Spleen (tissue), 11 donors: ENCODE measurements around the gene CWC25. TPM values are rescaled to one million over a fixed set of nuclear protein-coding genes. Genes with fewer than 3 reads are reported as not detected.

Experiments
- DNase-seq: peaks from one replicate; pipeline ENCODE4 v3.0.0-alpha.2; 2020
- H3K27ac ChIP-seq, 8 donors: fragments of 200-600 bp; sonication (generic) in 7 of 8; 1 replicate in 4 of 8; 2 replicates in 4 of 8; pipeline versions ENCODE4 v1.5.0 to v1.8.0; 2016 to 2021; ENCODE audit warnings: inconsistent platforms in 4 of 8, mild to moderate bottlenecking in 4 of 8, moderate library complexity in 1 of 8
- H3K27me3 ChIP-seq, 7 donors: fragments of 200-600 bp; sonication (generic) in 6 of 7; replicated peaks in 1 of 7; 1 replicate in 4 of 7; 2 replicates in 3 of 7; pipeline versions ENCODE4 v1.5.0 to v1.8.0; 2016 to 2021; ENCODE audit warnings: inconsistent platforms in 3 of 7, mild to moderate bottlenecking in 1 of 7
- H3K36me3 ChIP-seq, 6 donors: fragments of 200-600 bp; sonication (generic) in 5 of 6; 1 replicate in 4 of 6; 2 replicates in 2 of 6; pipeline versions ENCODE4 v1.5.0 to v1.8.0; 2016 to 2021; ENCODE audit warnings: inconsistent platforms in 2 of 6
- H3K4me1 ChIP-seq, 6 donors: fragments of 200-600 bp; sonication (generic) in 5 of 6; 1 replicate in 3 of 6; 2 replicates in 3 of 6; pipeline versions ENCODE4 v1.5.0 to v1.8.0; 2016 to 2021; ENCODE audit warnings: inconsistent platforms in 3 of 6
- H3K4me3 ChIP-seq, 8 donors: fragments of 200-600 bp; sonication (generic) in 7 of 8; 1 replicate in 4 of 8; 2 replicates in 4 of 8; pipeline versions ENCODE4 v1.5.0 to v1.8.0; 2016 to 2021; ENCODE audit warnings: inconsistent platforms in 4 of 8, mild to moderate bottlenecking in 4 of 8, moderate library complexity in 2 of 8
- H3K9me3 ChIP-seq, 8 donors: fragments of 200-600 bp; sonication (generic) in 7 of 8; 1 replicate in 4 of 8; 2 replicates in 4 of 8; pipeline versions ENCODE4 v1.5.0 to v1.8.0; 2016 to 2021; ENCODE audit warnings: inconsistent platforms in 4 of 8
- CTCF ChIP-seq, 11 experiments: fragments of 200-600 bp in 7 of 11; fragments of 450-650 bp in 4 of 11; sonication (generic) in 4 of 11; IDR thresholded peaks in 8 of 11; conservative IDR thresholded peaks in 3 of 11; 1 replicate in 7 of 11; 2 replicates in 4 of 11; pipeline versions ENCODE4 v1.4.0 to v1.8.0; 2016 to 2021; ENCODE audit warnings: antibody characterized with exemption in 11 of 11, inconsistent platforms in 4 of 11, mild to moderate bottlenecking in 1 of 11
- POLR2A ChIP-seq, 3 donors: fragments of 450-650 bp; IDR thresholded peaks; one replicate each; pipeline ENCODE4 v1.5.1; 2017; ENCODE audit warnings: antibody characterized with exemption in 3 of 3, mild to moderate bottlenecking in 1 of 3
- POLR2AphosphoS5 ChIP-seq, 3 donors: sonication (generic); formaldehyde crosslinking; IDR thresholded peaks; one replicate each; pipeline ENCODE4 v1.5.1; 2017; ENCODE audit warnings: antibody characterized with exemption in 3 of 3
- WGBS, 5 donors: extraction: QIAGEN DNeasy Blood & Tissue Kit in 3 of 5; methylation state at CpG; one replicate each; pipeline versions ENCODE4 v1.1.5 to v1.1.7; 2013 to 2018; 5-methylcytosine and 5-hydroxymethylcytosine counted together
- intact Hi-C: fragments of 100-400 bp; cut with DNase I; formaldehyde crosslinking; loops from one replicate; pipeline ENCODE4 v1.15.0; 2023; ENCODE audit warnings: low total_unique reads
- polyA plus RNA-seq, 3 donors: library from polyadenylated mRNA; stranded (reverse); fragments of 200-250 nt; gene quantifications; one replicate each; pipeline ENCODE4 v1.2.1, GENCODE V29; 2013
- total RNA-seq, 7 donors: library from RNA; depleted of rRNA in 3 of 7; stranded (reverse); fragments of >200 nt in 3 of 7; fragmentation: NEBNext Ultra II Directional in 4 of 7; extraction: Animal tissue kit (Norgen Biotek cat#: 25700) in 4 of 7; gene quantifications; one replicate each; pipeline versions ENCODE4 v1.1.0 to v1.2.1, GENCODE V29; 2016 to 2021
- donor health status: healthy with polysubstance abuse.
- donor health status: DM: no; HTN: no; CAD: no; lungs with moderate emphysema.
- donor health status: DM: no; HTN: no; CAD: no.
- donor health status: Bipolar disorder and iron deficiency.
- donor health status: healthy.
- donor health status: DM: no; HTN: no; CAD: no.
- donor health status: DM: yes; HTN: yes; CAD: no.

Gene CWC25
- total and polyA plus RNA-seq, 10 donors = 14.7 to 32.8 (median 26.9) TPM

GRCh38 chr17:38869526-38870258, 44.6 kb upstream of the CWC25 start, which contains the start of gene LASP1:
Gene LASP1 (plus strand): TSS chr17:38870058. CDS start chr17:38870190, 132 bp downstream.
- 0 to 2% (median 1%) methylated on average over 33 to 73 of the region's 73 CpGs for WGBS, 5 donors
- peak; percentile 99 for DNase-seq
- H3K36me3 ChIP-seq = peaks cover 0 to 30% (median 3%) of the 10 kb centered on the region in 6 donors
- H3K4me3 ChIP-seq = peak within 1 kb of the TSS; percentile 50 to 100 (median 94)
- intact Hi-C loops = no loop called here
- H3K27me3 ChIP-seq = no peaks in the 10 kb centered on the region
- H3K9me3 ChIP-seq = no peaks in the 10 kb centered on the region
- TF ChIP-seq POLR2AphosphoS5 (IDR thresholded peaks at IDR 0.05) = peak; percentile 99
- peak; percentile 93 to 97 (median 96) for TF ChIP-seq POLR2A (IDR thresholded peaks at IDR 0.05)
- TF ChIP-seq CTCF (IDR thresholded peaks at IDR 0.05 in 8 of 11, conservative IDR thresholded peaks at IDR 0.05 in 3 of 11) = no peak
- H3K27ac ChIP-seq = peak within 1 kb of the TSS; percentile 87 to 99 (median 97)
- H3K4me1 ChIP-seq = peaks cover 41 to 69% (median 54%) of the 10 kb centered on the region in 6 donors

- Histone ChIP-seq H3K27ac (peak overlapping the region; percentile 87 to 99 (median 97)), H3K36me3 (peaks cover 0 to 22% (median 3%) of the 10 kb centered on the region in 6 donors), H3K9me3 (no peaks in the 10 kb centered on the region), H3K27me3 (no peaks in the 10 kb centered on the region), H3K4me1 (peaks cover 36 to 62% (median 47%) of the 10 kb centered on the region in 6 donors), H3K4me3 (peak overlapping the region; percentile 50 to 100 (median 94))
- intact Hi-C loops = no loop called here
- peak; percentile 96 for DNase-seq
- TF ChIP-seq POLR2AphosphoS5 (IDR thresholded peaks at IDR 0.05) (peak; percentile 58 to 93 (median 91)), POLR2A (IDR thresholded peaks at IDR 0.05) (peak in 1 of 3 donors; percentile 82), CTCF (IDR thresholded peaks at IDR 0.05 in 8 of 11, conservative IDR thresholded peaks at IDR 0.05 in 3 of 11) (peak in 2 of 11 experiments; percentile 9 to 12)
- 0 to 1% (median 0%) methylated on average over 26 of the region's 26 CpGs for WGBS, 5 donors
Measured at GRCh38 chr17:38868817-38869525, 43.9 kb upstream of the CWC25 start.

GRCh38 chr17:38867968-38868816, 43.1 kb upstream of the CWC25 start:
- H3K4me3 ChIP-seq = peak overlapping the region; percentile 50 to 100 (median 94)
- TF ChIP-seq CTCF (IDR thresholded peaks at IDR 0.05 in 8 of 11, conservative IDR thresholded peaks at IDR 0.05 in 3 of 11) = no peak
- peak in 1 of 3 donors; percentile 57 for TF ChIP-seq POLR2AphosphoS5 (IDR thresholded peaks at IDR 0.05)
- TF ChIP-seq POLR2A (IDR thresholded peaks at IDR 0.05) = no peak
- H3K4me1 ChIP-seq = peaks cover 28 to 56% (median 40%) of the 10 kb centered on the region in 6 donors
- H3K27me3 ChIP-seq = no peaks in the 10 kb centered on the region
- peaks cover 0 to 15% (median 2%) of the 10 kb centered on the region in 6 donors for H3K36me3 ChIP-seq
- peak overlapping the region; percentile 87 to 99 (median 97) for H3K27ac ChIP-seq
- DNase-seq = no peak
- no peaks in the 10 kb centered on the region for H3K9me3 ChIP-seq
- 7 to 17% (median 14%) methylated on average over 25 of the region's 25 CpGs for WGBS, 5 donors
- intact Hi-C loops = no loop called here
